Islet of Langerhans (tissue), 1 donor: ENCODE results near the gene PHRF1.

ENCODE experiments used
- FAIRE-seq: peaks from one replicate; lab custom pipeline; 2011; peaks lifted over from hg19 to GRCh38; lab: Jason Lieb, UNC

The PHRF1 gene

GRCh38 chr11:597166-597725 lies 21.0 kb downstream of the PHRF1 start:
- FAIRE-seq = no peak

- no peak for FAIRE-seq
Measured at GRCh38 chr11:598005-598680, 21.9 kb downstream of the PHRF1 start.

- no peak for FAIRE-seq
Measured at GRCh38 chr11:601573-602245, 25.4 kb downstream of the PHRF1 start.

- FAIRE-seq = no peak
Measured at GRCh38 chr11:603154-603553, 26.9 kb downstream of the PHRF1 start.

- FAIRE-seq = no peak
Measured at GRCh38 chr11:605286-606129, 29.2 kb downstream of the PHRF1 start.

- FAIRE-seq = no peak
Measured at GRCh38 chr11:606245-606644, 30.0 kb downstream of the PHRF1 start.

GRCh38 chr11:607020-607780 lies 30.9 kb downstream of the PHRF1 start:
- no peak for FAIRE-seq

GRCh38 chr11:607971-608659 lies 31.8 kb downstream of the PHRF1 start:
- FAIRE-seq = no peak

- FAIRE-seq = no peak
Measured at GRCh38 chr11:608791-609251, 32.6 kb downstream of the PHRF1 start.

- FAIRE-seq = no peak
Measured at GRCh38 chr11:609341-609811, 33.1 kb downstream of the PHRF1 start.

- FAIRE-seq = no peak
Measured at GRCh38 chr11:610146-610801, 34.0 kb downstream of the PHRF1 start.

- FAIRE-seq = no peak
Measured at GRCh38 chr11:611001-611996, 35.0 kb downstream of the PHRF1 start.

GRCh38 chr11:612201-612960 lies 36.1 kb downstream of the PHRF1 start:
- FAIRE-seq = no peak

GRCh38 chr11:612961-613300 lies 36.7 kb downstream of the PHRF1 start:
- no peak for FAIRE-seq

- no peak for FAIRE-seq
Measured at GRCh38 chr11:613369-613968, 37.2 kb downstream of the PHRF1 start.

- FAIRE-seq = no peak
Measured at GRCh38 chr11:614021-614622, 37.9 kb downstream of the PHRF1 start.

GRCh38 chr11:614623-615503 lies 38.6 kb downstream of the PHRF1 start:
- FAIRE-seq = no peak
